ENCODE data around the gene N4BP2L2.

The N4BP2L2 gene

DNA sequence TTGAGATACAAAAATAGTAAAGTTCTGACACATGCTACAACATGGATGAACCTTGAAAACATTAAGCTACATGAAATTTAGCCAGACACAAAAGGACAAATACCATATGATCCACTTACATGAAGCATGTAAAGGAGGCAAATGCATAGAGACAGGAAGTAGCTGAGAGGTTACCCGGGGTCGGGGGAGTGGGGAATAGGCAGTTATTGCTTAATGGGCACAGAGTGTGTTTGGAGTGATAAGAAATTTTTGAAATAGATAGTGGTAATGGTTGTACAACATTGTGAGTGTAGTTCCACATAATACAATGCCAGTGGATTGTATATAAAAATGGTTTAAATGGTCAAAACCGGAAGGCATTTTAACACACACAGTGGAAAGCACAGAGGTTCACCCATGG lies 115.0 kb downstream of the N4BP2L2 start:
- FAIRE-seq, result no peak

DNA sequence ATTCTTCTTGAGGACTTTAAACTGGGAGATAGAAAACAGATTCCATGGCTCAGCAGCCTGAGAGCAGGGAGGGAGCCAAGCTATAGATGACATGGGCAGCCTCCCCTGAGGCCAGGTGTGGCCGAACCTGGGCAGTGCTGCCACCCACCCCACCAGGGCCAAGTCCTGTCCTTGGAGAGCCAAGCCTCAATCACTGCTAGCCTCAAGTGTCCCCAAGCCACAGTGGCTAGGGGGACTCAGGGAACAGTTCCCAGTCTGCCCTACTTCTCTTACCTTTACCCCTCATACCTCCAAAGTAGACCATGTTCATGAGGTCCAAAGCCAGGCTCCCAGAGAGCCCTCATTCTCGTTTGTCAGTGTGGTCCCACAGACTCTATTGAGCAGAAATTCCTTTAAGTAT lies 118.7 kb downstream of the N4BP2L2 start:
- no peak for FAIRE-seq

- no peak for FAIRE-seq
Measured at GRCh38 chr13:32417995-32418394, 120.6 kb downstream of the N4BP2L2 start.

DNA sequence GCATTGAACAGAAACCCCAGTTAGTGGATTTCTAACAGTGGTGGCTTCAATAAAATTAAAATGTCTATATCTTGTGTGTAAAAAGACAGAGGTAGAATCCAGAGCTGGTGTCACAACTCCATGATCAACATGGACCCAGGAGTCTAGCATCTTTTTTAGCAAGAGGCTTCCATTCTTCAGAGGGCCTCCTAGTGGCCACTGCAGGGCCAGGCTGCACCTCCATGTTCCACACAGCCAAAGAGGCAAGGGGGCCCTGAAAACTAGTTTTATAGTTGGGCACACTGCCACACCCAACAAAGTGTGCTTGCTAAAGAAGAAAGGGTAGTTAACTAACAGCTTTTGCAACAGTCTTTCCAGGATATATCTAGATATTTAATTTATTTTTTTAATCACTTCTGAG lies 123.6 kb downstream of the N4BP2L2 start:
- no peak for FAIRE-seq

DNA sequence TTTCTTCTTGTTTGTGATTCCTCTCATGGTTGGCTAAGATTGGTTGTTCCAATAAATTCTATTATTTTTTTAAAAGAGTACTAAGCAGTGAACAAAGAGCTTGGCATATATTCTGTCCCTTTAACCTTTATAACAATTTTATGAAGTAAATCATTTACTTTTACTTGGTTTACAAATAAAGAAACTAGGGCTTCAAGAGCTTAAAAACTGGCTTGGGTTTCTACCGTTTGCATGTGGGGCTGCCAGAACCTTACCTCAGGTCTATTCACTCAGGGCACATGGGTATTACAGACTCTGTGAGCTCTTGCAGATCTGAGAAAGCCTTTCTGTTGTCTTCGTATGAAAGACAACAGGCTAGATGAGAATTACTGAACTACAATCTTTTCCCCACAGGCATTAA lies 124.0 kb downstream of the N4BP2L2 start:
- no peak for FAIRE-seq

- no peak for FAIRE-seq
Measured at GRCh38 chr13:32413284-32413683, 125.3 kb downstream of the N4BP2L2 start.

- FAIRE-seq, result no peak
Measured at GRCh38 chr13:32409561-32410421, 128.8 kb downstream of the N4BP2L2 start.

- FAIRE-seq, result no peak
Measured at GRCh38 chr13:32409001-32409313, 129.6 kb downstream of the N4BP2L2 start.

DNA sequence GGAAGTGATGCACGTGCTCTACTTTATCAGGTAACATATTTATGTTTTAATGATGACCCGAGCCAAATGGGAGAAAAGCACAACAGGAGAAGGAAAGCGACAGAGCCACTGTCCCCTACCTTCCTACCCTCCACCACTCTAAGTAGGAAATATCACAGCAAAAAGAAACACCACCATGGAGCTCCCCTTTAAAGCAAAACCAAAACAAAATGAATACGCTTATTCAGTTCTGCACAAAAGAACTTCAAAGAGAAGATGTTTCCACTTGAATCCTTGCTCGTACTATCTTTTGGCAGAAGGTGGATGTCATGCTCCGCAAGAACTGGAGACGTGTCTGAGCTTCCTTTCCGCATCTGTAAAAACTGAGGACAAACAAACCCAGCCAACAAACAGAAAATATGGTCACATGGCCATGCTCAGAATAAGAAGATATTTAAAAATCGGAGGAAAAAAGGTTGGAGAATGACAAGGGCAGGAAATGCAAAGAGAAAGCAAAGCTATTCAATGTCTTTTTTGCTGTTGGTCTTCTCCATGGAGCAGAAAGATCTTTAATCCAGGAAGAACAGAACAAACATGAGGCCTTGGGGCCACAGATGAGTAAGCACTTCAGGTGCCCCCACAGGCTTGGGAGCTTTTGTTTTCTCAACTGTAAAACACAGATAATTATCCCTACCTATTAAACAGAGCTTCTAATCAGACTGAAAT lies 130.1 kb downstream of the N4BP2L2 start:
- FAIRE-seq, result no peak

- no peak for FAIRE-seq
Measured at GRCh38 chr13:32407854-32408253, 130.7 kb downstream of the N4BP2L2 start.

DNA sequence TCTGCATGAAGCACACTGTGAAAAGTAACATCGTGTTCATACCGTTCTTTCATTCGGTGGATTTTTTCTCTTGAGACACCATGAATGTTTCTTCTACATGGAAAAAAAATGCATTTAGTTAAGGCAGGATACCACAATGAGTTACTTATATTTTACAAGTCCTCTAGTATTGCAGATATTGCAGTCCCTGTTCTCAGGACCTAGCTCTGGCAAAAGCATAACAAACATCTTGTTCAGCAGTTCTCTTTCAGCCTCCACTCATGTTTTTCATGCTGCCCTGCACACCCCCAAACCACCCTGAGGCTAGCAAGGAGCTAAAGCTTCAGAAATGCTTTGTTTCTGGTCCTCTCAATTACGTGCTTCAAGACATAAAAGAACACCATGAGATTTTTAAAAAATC lies 135.5 kb downstream of the N4BP2L2 start:
- no peak for FAIRE-seq

- no peak for FAIRE-seq
Measured at GRCh38 chr13:32391101-32391619, 147.4 kb downstream of the N4BP2L2 start.

DNA sequence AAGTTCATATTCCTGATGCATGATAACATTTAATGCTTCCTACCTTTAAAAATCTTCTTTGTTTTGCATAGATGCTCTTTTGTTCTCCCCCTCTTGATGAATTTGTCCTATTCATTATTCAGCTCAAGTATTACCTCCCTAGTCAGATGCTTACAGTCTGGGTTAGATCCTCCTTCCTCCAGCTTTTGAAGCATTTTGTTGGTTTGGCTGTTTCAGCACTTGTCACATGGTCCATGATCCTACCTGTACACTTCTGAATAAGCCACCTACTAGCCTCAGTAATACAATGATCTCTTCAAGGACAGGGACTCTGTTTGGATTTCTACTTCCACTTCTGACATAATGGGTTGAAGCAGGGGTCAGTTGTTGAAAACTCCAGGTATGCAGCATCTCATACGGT lies 148.1 kb downstream of the N4BP2L2 start:
- no peak for FAIRE-seq

- FAIRE-seq, result no peak
Measured at GRCh38 chr13:32390048-32390447, 148.5 kb downstream of the N4BP2L2 start.

DNA sequence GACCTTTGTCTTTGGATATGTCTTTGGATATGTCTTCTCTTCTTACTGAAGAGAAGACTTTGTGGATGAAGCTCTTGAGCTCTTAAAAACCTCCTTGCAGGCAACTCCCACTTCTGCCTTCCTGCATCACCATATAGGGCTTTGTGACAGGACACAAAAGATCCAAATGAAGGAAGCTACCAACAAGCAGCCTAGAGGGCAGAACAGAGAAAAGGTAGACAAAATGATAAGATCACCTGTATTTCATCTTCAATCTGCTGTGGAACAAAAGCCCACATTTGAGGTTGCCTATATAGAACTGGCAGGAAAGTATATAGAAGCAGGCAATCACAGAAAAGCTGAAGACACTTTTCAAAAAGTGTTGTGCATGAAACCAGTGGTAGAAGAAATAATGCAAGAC lies 153.2 kb downstream of the N4BP2L2 start:
- FAIRE-seq, result no peak

GRCh38 chr13:32384702-32385101 lies 153.9 kb downstream of the N4BP2L2 start:
- no peak for FAIRE-seq

- FAIRE-seq, result no peak
Measured at GRCh38 chr13:32383836-32384618, 154.6 kb downstream of the N4BP2L2 start.
